NT2/D1 (cell line): Measurements from ENCODE around the gene PPM1H.

Source experiments
- DNase-seq: peaks from one replicate; pipeline ENCODE4 v3.0.0-alpha.2; 2011; ENCODE audit warnings: low read depth, low spot score
- H3K27me3 ChIP-seq: 2 replicates; pipeline ENCODE4 v1.6.0; 2011; ENCODE audit warnings: mild to moderate bottlenecking; ENCODE audit not compliant: insufficient read length, insufficient read depth
- H3K36me3 ChIP-seq: 2 replicates; pipeline ENCODE4 v1.6.1; 2011; ENCODE audit warnings: mild to moderate bottlenecking, low read length, mixed read lengths; ENCODE audit not compliant: insufficient read depth, insufficient read length
- H3K4me1 ChIP-seq: 2 replicates; pipeline ENCODE4 v1.5.1; 2011; ENCODE audit not compliant: insufficient read depth, insufficient read length
- H3K4me3 ChIP-seq: 2 replicates; pipeline ENCODE4 v1.5.1; 2011; ENCODE audit warnings: low read depth; ENCODE audit not compliant: insufficient read length
- H3K9ac ChIP-seq: 2 replicates; pipeline ENCODE4 v1.6.0; 2011; ENCODE audit warnings: low read depth; ENCODE audit not compliant: insufficient read length
- H3K9me3 ChIP-seq: 2 replicates; pipeline ENCODE4 v1.5.1; 2011; ENCODE audit warnings: mild to moderate bottlenecking, low read length; ENCODE audit not compliant: insufficient read depth
- SUZ12 ChIP-seq: IDR thresholded peaks from 2 replicates; pipeline ENCODE4 v1.6.1; 2011; ENCODE audit not compliant: insufficient read length, insufficient read depth; ENCODE audit errors: extremely low read depth
- YY1 ChIP-seq: IDR thresholded peaks from 2 replicates; pipeline ENCODE4 v1.6.1; 2011; ENCODE audit not compliant: insufficient read length, insufficient read depth
- ZNF274 ChIP-seq: IDR thresholded peaks from 2 replicates; pipeline ENCODE4 v1.6.1; 2011; ENCODE audit warnings: mild to moderate bottlenecking, low read depth, low read length

Gene PPM1H

DNA sequence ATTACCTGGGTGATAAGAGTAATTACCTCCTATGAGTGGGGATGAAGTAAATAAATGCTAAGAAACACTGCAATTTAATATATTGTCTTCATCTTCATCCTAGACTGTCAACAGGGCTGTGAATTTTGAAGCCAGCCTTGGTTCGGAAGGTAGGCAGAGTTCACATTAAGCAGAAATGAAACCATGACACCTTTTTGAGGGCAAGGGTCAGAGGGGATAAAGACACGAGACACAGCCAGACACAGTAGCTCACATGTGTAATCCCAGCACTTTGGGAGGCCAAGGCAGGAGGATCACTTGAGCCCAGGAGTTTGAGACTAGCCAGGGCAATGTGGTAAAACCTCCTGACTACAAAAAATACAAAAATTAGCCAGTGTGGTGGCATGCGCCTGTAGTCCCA lies 243.6 kb downstream of the PPM1H start:
- no peak for DNase-seq
- H3K9me3 ChIP-seq, result peaks cover 21% of the 10 kb centered on the region
- H3K9ac ChIP-seq, result no peak overlapping the region
- H3K4me3 ChIP-seq, result no peak overlapping the region
- peaks cover 26% of the 10 kb centered on the region for H3K36me3 ChIP-seq
- TF ChIP-seq YY1, result no peak
- no peak for TF ChIP-seq SUZ12
- no peak for TF ChIP-seq ZNF274
- H3K4me1 ChIP-seq, result peaks cover 9% of the 10 kb centered on the region
- H3K27me3 ChIP-seq, result no peaks in the 10 kb centered on the region

- no peak for DNase-seq
- H3K9ac ChIP-seq, result no peak overlapping the region
- H3K4me3 ChIP-seq, result no peak overlapping the region
- H3K36me3 ChIP-seq, result peaks cover 26% of the 10 kb centered on the region
- H3K27me3 ChIP-seq, result no peaks in the 10 kb centered on the region
- TF ChIP-seq SUZ12, result no peak
- TF ChIP-seq YY1, result no peak
- no peak for TF ChIP-seq ZNF274
- H3K4me1 ChIP-seq, result peaks cover 9% of the 10 kb centered on the region
- peaks cover 21% of the 10 kb centered on the region for H3K9me3 ChIP-seq
Observed at GRCh38 chr12:62689042-62689839, 245.7 kb downstream of the PPM1H start.

- no peak for DNase-seq
- TF ChIP-seq YY1 (no peak), ZNF274 (no peak), SUZ12 (no peak)
Observed at GRCh38 chr12:62686938-62687337, 248.0 kb downstream of the PPM1H start.

DNA sequence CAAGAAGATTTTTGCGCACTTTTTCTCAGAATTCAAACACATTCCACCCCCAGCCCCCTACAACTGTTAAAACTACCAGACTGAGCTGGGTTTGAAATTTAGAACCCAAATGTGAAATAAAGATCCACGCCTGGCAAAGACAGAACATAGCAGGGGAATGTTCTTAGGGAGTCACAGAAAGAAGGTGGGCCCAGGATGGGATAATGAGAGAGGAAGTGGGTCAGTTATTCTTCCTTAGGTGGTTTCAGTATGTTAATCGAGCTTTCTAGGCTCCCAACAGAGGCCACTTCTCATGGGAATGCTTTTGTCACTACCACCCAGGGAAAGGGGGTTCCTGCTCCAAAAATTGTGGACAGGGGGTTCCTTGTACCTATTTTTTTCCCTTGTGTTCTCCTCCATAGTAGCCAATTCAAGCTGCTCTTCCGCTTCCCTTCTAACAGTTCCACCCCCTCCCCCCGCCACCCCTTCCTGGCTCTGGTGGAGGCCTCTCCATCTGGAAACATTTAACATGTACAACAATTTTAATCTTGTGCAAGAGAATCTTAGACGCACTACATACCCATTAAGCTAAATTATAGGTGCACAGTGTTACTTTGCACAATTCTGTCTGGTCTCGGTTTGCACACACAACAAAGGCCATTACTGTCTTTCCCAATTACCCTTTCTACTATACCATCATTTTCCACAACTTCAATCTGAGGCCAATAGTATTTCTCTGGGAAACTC lies 250.2 kb downstream of the PPM1H start:
- Histone ChIP-seq H3K4me1 (peaks cover 3% of the 10 kb centered on the region), H3K4me3 (no peak overlapping the region), H3K36me3 (peaks cover 8% of the 10 kb centered on the region), H3K27me3 (no peaks in the 10 kb centered on the region), H3K9ac (no peak overlapping the region), H3K9me3 (peaks cover 10% of the 10 kb centered on the region; the same call in 1 of the 2 replicates)
- TF ChIP-seq YY1, result no peak
- no peak for TF ChIP-seq ZNF274
- TF ChIP-seq SUZ12, result no peak
- no peak for DNase-seq

More at GRCh38 chr12:62686938-62687337, 248.0 kb downstream of the PPM1H start:
- Histone ChIP-seq H3K36me3 (peaks cover 20% of the 10 kb centered on the region), H3K9ac (no peak overlapping the region), H3K27me3 (no peaks in the 10 kb centered on the region), H3K4me3 (no peak overlapping the region), H3K9me3 (peaks cover 10% of the 10 kb centered on the region; the same call in 1 of the 2 replicates), H3K4me1 (peaks cover 3% of the 10 kb centered on the region)

DNA sequence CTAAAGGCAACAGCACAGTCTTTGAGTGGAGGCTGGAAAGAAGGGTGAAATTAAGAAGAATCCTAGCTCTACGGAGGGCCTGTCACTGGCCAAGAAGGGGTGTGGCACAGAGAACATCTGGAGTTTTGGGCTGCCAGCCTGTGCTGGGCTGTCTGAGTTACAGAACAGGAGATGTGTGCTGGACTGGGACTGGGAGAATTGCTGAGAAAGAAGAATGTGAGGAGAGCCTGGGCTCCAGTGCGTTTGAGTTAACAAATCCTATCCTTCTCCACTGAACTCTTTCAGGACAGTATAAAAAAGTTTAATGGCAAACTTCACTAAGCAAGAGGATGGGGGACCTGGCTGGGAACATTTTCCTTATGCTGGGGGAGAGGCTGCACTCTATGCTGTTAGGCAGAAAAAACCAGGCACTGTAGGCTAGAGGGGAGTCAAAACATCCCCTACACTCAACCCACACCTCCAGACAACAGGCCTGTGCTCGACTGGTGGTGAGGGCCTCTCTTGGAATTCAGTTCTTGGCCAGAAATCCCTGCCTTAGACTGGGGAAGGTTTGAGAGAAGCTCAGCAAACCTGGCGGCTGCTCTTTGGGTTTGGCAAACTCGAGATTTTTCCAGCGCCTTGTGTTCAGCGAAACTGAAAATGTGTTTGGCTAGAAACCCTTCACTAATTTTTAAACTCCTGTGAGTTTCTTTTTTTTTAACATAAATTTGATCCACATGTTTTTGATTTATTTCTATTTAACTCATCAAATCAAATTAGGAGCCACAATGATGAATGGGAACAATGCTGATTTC lies 251.0 kb downstream of the PPM1H start:
- DNase-seq, result no peak
- no peak overlapping the region for H3K4me3 ChIP-seq
- H3K9me3 ChIP-seq, result peaks cover 10% of the 10 kb centered on the region; the same call in 1 of the 2 replicates
- no peaks in the 10 kb centered on the region for H3K27me3 ChIP-seq
- H3K36me3 ChIP-seq, result peaks cover under 1% of the 10 kb centered on the region
- peak overlapping the region; percentile 33 for H3K9ac ChIP-seq
- peaks cover 3% of the 10 kb centered on the region for H3K4me1 ChIP-seq
- TF ChIP-seq ZNF274 (no peak), YY1 (no peak), SUZ12 (no peak)

GRCh38 chr12:62681306-62681705 lies 253.6 kb downstream of the PPM1H start:
- Histone ChIP-seq H3K4me1 (peaks cover 3% of the 10 kb centered on the region), H3K27me3 (no peaks in the 10 kb centered on the region), H3K36me3 (peaks cover 7% of the 10 kb centered on the region), H3K9me3 (peaks cover 27% of the 10 kb centered on the region; the same call in 1 of the 2 replicates), H3K4me3 (no peak overlapping the region), H3K9ac (no peak overlapping the region)
- no peak for TF ChIP-seq ZNF274
- TF ChIP-seq YY1, result no peak
- no peak for TF ChIP-seq SUZ12
- DNase-seq, result no peak

- no peak for DNase-seq
- peaks cover 3% of the 10 kb centered on the region for H3K4me1 ChIP-seq
- peaks cover 13% of the 10 kb centered on the region for H3K36me3 ChIP-seq
- H3K9me3 ChIP-seq, result peaks cover 34% of the 10 kb centered on the region; the same call in 1 of the 2 replicates
- H3K27me3 ChIP-seq, result no peaks in the 10 kb centered on the region
- no peak overlapping the region for H3K4me3 ChIP-seq
- TF ChIP-seq YY1, result no peak
- TF ChIP-seq ZNF274, result no peak
- TF ChIP-seq SUZ12, result no peak
- H3K9ac ChIP-seq, result no peak overlapping the region
Observed at GRCh38 chr12:62679608-62680007, 255.3 kb downstream of the PPM1H start.
